ENCODE results near the gene COP1.
"Not testable (repeated sequence)": the region's sequence is repeated elsewhere in the genome, so short reads cannot be mapped to it uniquely, and the experiment has no call there.

COP1 gene

GRCh38 chr1:176009951-176010350 is 197.1 kb downstream of the COP1 start:
- Histone ChIP-seq H3K79me2 (ENCODE audit: control insufficient read depth, insufficient read depth, low read length) (no peaks in the 10 kb centered on the region), H3K56ac (ENCODE audit: low read length) (no peak overlapping the region), H2BK5ac (ENCODE audit: low read length) (no peak overlapping the region), H3K4ac (ENCODE audit: low read depth, low read length) (no peak overlapping the region), H2BK120ac (ENCODE audit: low read depth, low read length) (no peak overlapping the region), H3K36me3 (ENCODE audit: control insufficient read depth, insufficient read depth, low read length) (peaks cover 2% of the 10 kb centered on the region), H3K23ac (ENCODE audit: low read length) (no peak overlapping the region), H3K9ac (ENCODE audit: low read length) (no peak overlapping the region), H3K4me1 (ENCODE audit: control insufficient read depth, low read depth, low read length) (no peaks in the 10 kb centered on the region), H3K4me3 (ENCODE audit: low read length) (no peak overlapping the region), H3K4me2 (ENCODE audit: low read length) (no peak overlapping the region), H4K8ac (ENCODE audit: low read depth, low read length) (no peak overlapping the region), H2AK5ac (ENCODE audit: low read length) (no peak overlapping the region), H3K27ac (ENCODE audit: low read depth, low read length) (no peak overlapping the region), H2BK15ac (replicated peaks; ENCODE audit: low read depth) (no peak overlapping the region), H3K27me3 (ENCODE audit: insufficient read depth, low read length, poor library complexity) (no peaks in the 10 kb centered on the region), H4K5ac (ENCODE audit: low read length) (no peak overlapping the region), H3K79me1 (ENCODE audit: low read length) (no peaks in the 10 kb centered on the region), H3K18ac (ENCODE audit: low read length) (no peak overlapping the region)
- DNase-seq, result no peak
- no CpG with 5 or more reads among the region's 2 CpGs for WGBS (ENCODE audit: extremely low coverage, insufficient coverage, low lambda C conversion rate)

GRCh38 chr1:176007756-176008389 is 199.2 kb downstream of the COP1 start:
- H3K18ac ChIP-seq (ENCODE audit: low read length); H3K79me2 ChIP-seq (ENCODE audit: control insufficient read depth, insufficient read depth, low read length); H3K4me2 ChIP-seq (ENCODE audit: low read length); H3K4me3 ChIP-seq (ENCODE audit: low read length); H3K4me1 ChIP-seq (ENCODE audit: control insufficient read depth, low read depth, low read length); H2AK5ac ChIP-seq (ENCODE audit: low read length); H2BK15ac ChIP-seq (replicated peaks; ENCODE audit: low read depth); H3K27me3 ChIP-seq (ENCODE audit: insufficient read depth, low read length, poor library complexity); H2BK120ac ChIP-seq (ENCODE audit: low read depth, low read length); H3K56ac ChIP-seq (ENCODE audit: low read length); H4K5ac ChIP-seq (ENCODE audit: low read length); H2BK5ac ChIP-seq (ENCODE audit: low read length); H3K79me1 ChIP-seq (ENCODE audit: low read length); DNase-seq; H4K8ac ChIP-seq (ENCODE audit: low read depth, low read length); H3K23ac ChIP-seq (ENCODE audit: low read length); H3K4ac ChIP-seq (ENCODE audit: low read depth, low read length); H3K36me3 ChIP-seq (ENCODE audit: control insufficient read depth, insufficient read depth, low read length); H3K9ac ChIP-seq (ENCODE audit: low read length); H3K27ac ChIP-seq (ENCODE audit: low read depth, low read length): not testable (repeated sequence)
- no CpG with 5 or more reads among the region's 28 CpGs for WGBS (ENCODE audit: extremely low coverage, insufficient coverage, low lambda C conversion rate)

- H3K23ac ChIP-seq (ENCODE audit: low read length); H3K56ac ChIP-seq (ENCODE audit: low read length); H3K4me1 ChIP-seq (ENCODE audit: control insufficient read depth, low read depth, low read length); H3K27me3 ChIP-seq (ENCODE audit: insufficient read depth, low read length, poor library complexity); H2BK15ac ChIP-seq (replicated peaks; ENCODE audit: low read depth); H4K5ac ChIP-seq (ENCODE audit: low read length); H2BK5ac ChIP-seq (ENCODE audit: low read length); H3K9ac ChIP-seq (ENCODE audit: low read length); H3K4me2 ChIP-seq (ENCODE audit: low read length); H3K36me3 ChIP-seq (ENCODE audit: control insufficient read depth, insufficient read depth, low read length); H3K18ac ChIP-seq (ENCODE audit: low read length); DNase-seq; H2BK120ac ChIP-seq (ENCODE audit: low read depth, low read length); H2AK5ac ChIP-seq (ENCODE audit: low read length); H3K27ac ChIP-seq (ENCODE audit: low read depth, low read length); H3K4me3 ChIP-seq (ENCODE audit: low read length); H3K79me2 ChIP-seq (ENCODE audit: control insufficient read depth, insufficient read depth, low read length); H4K8ac ChIP-seq (ENCODE audit: low read depth, low read length); H3K79me1 ChIP-seq (ENCODE audit: low read length); H3K4ac ChIP-seq (ENCODE audit: low read depth, low read length): not testable (repeated sequence)
- WGBS (ENCODE audit: extremely low coverage, insufficient coverage, low lambda C conversion rate), result no CpG with 5 or more reads among the region's 1 CpG
Measured at GRCh38 chr1:175994660-175995059, 212.4 kb downstream of the COP1 start.

- H3K27me3 ChIP-seq (ENCODE audit: insufficient read depth, low read length, poor library complexity); H3K4me3 ChIP-seq (ENCODE audit: low read length); H3K79me1 ChIP-seq (ENCODE audit: low read length); H3K27ac ChIP-seq (ENCODE audit: low read depth, low read length); H4K8ac ChIP-seq (ENCODE audit: low read depth, low read length); H2BK15ac ChIP-seq (replicated peaks; ENCODE audit: low read depth); H2BK120ac ChIP-seq (ENCODE audit: low read depth, low read length); H3K4ac ChIP-seq (ENCODE audit: low read depth, low read length); H2BK5ac ChIP-seq (ENCODE audit: low read length); H4K5ac ChIP-seq (ENCODE audit: low read length); H3K9ac ChIP-seq (ENCODE audit: low read length); H3K4me2 ChIP-seq (ENCODE audit: low read length); H3K56ac ChIP-seq (ENCODE audit: low read length); H3K18ac ChIP-seq (ENCODE audit: low read length); H3K36me3 ChIP-seq (ENCODE audit: control insufficient read depth, insufficient read depth, low read length); H3K79me2 ChIP-seq (ENCODE audit: control insufficient read depth, insufficient read depth, low read length); H3K4me1 ChIP-seq (ENCODE audit: control insufficient read depth, low read depth, low read length); H2AK5ac ChIP-seq (ENCODE audit: low read length); H3K23ac ChIP-seq (ENCODE audit: low read length); DNase-seq: not testable (repeated sequence)
- no CpG with 5 or more reads among the region's 8 CpGs for WGBS (ENCODE audit: extremely low coverage, insufficient coverage, low lambda C conversion rate)
Measured at GRCh38 chr1:175992825-175993224, 214.3 kb downstream of the COP1 start.

- not testable (repeated sequence) for H3K79me2 ChIP-seq (ENCODE audit: control insufficient read depth, insufficient read depth, low read length); H3K36me3 ChIP-seq (ENCODE audit: control insufficient read depth, insufficient read depth, low read length); H3K4me3 ChIP-seq (ENCODE audit: low read length); H3K4me1 ChIP-seq (ENCODE audit: control insufficient read depth, low read depth, low read length); H3K4ac ChIP-seq (ENCODE audit: low read depth, low read length); H2BK15ac ChIP-seq (replicated peaks; ENCODE audit: low read depth); DNase-seq; H3K79me1 ChIP-seq (ENCODE audit: low read length); H3K9ac ChIP-seq (ENCODE audit: low read length); H2BK5ac ChIP-seq (ENCODE audit: low read length); H2BK120ac ChIP-seq (ENCODE audit: low read depth, low read length); H3K27me3 ChIP-seq (ENCODE audit: insufficient read depth, low read length, poor library complexity); H3K27ac ChIP-seq (ENCODE audit: low read depth, low read length); H3K18ac ChIP-seq (ENCODE audit: low read length); H4K5ac ChIP-seq (ENCODE audit: low read length); H4K8ac ChIP-seq (ENCODE audit: low read depth, low read length); H3K4me2 ChIP-seq (ENCODE audit: low read length); H2AK5ac ChIP-seq (ENCODE audit: low read length); H3K23ac ChIP-seq (ENCODE audit: low read length); H3K56ac ChIP-seq (ENCODE audit: low read length)
- no CpG with 5 or more reads among the region's 14 CpGs for WGBS (ENCODE audit: extremely low coverage, insufficient coverage, low lambda C conversion rate)
Measured at GRCh38 chr1:175992202-175992601, 214.9 kb downstream of the COP1 start.

- Histone ChIP-seq H3K4me3 (ENCODE audit: low read length) (no peak overlapping the region), H2BK15ac (replicated peaks; ENCODE audit: low read depth) (no peak overlapping the region), H3K27me3 (ENCODE audit: insufficient read depth, low read length, poor library complexity) (no peaks in the 10 kb centered on the region), H3K4me1 (ENCODE audit: control insufficient read depth, low read depth, low read length) (no peaks in the 10 kb centered on the region), H3K4ac (ENCODE audit: low read depth, low read length) (no peak overlapping the region), H4K5ac (ENCODE audit: low read length) (no peak overlapping the region), H3K23ac (ENCODE audit: low read length) (no peak overlapping the region), H3K9ac (ENCODE audit: low read length) (no peak overlapping the region), H3K27ac (ENCODE audit: low read depth, low read length) (no peak overlapping the region), H3K56ac (ENCODE audit: low read length) (no peak overlapping the region), H3K18ac (ENCODE audit: low read length) (no peak overlapping the region), H3K36me3 (ENCODE audit: control insufficient read depth, insufficient read depth, low read length) (no peaks in the 10 kb centered on the region), H3K79me1 (ENCODE audit: low read length) (no peaks in the 10 kb centered on the region), H2AK5ac (ENCODE audit: low read length) (no peak overlapping the region), H3K4me2 (ENCODE audit: low read length) (no peak overlapping the region), H4K8ac (ENCODE audit: low read depth, low read length) (no peak overlapping the region), H3K79me2 (ENCODE audit: control insufficient read depth, insufficient read depth, low read length) (no peaks in the 10 kb centered on the region), H2BK5ac (ENCODE audit: low read length) (no peak overlapping the region), H2BK120ac (ENCODE audit: low read depth, low read length) (no peak overlapping the region)
- no CpG with 5 or more reads among the region's 1 CpG for WGBS (ENCODE audit: extremely low coverage, insufficient coverage, low lambda C conversion rate)
- DNase-seq, result no peak
Measured at GRCh38 chr1:175984813-175985212, 222.3 kb downstream of the COP1 start.
